NCI-H2171 treated with DMSO at 0.1 percent for 48 hours (cell line): Measurements from ENCODE around the gene NR2E3.

ENCODE experiments used
- DNase-seq: peaks from one replicate; lab custom pipeline; 2025; lab: John Stamatoyannopoulos, UW

Gene NR2E3

GRCh38 chr15:71791975-71792374 lies 18.4 kb upstream of the NR2E3 start:
- no peak for DNase-seq

DNA sequence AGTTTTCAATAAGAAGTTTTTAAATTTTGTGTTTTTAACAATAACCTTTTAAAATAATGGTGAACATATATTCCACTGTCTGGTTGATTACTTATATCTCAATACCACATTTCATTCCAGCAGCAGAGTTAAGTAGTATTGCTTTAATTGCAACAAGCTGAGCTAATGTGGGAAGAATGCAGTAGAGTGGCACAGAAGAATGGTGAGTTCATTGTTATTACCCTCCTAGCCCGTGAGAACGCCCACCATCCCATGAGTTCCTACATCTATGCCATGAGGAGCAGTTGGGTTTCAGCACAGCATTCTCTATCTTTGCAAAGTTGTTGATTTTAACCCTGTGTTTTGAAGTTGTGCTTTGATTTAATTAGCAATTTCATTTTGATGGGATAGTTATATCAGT lies 17.8 kb upstream of the NR2E3 start:
- DNase-seq = no peak

DNA sequence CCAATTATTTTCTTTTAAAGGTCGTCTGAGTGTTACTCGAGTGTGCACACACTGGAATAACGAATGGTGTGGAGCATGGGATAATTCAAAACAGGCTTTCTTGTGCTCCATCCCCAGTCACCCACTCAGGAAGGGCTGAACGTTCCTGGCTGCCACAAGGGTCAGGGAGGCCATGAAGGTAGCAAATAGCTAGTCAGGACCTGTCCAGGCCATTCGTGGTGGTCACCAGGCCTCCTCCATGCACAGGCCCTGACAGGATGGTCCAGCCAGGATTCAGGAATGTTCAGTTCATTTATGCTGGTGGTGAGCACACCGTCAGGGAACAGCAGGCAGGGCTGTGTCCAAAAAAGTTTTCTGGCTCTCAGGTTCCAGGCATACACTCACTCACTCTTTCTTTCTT lies 11.7 kb upstream of the NR2E3 start:
- no peak for DNase-seq

DNA sequence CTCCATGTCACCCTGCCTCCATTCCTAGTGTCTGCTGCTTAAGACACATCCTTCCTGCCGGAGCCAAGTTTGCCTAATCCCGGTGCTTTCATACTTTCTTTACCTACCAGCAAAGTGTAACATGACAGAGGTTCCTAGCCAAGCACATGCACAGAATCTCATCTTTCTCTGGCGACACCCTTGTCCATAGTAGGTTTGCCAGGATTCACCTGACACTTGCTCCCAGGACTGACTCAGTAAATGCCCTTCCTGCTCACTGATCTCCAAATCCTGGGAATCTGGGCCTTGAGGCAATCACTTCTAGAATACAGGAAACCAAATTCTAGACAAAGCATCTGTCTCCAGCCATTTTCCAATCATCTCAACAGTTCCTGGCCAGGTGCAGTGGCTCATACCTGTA lies 10.2 kb upstream of the NR2E3 start:
- no peak for DNase-seq

GRCh38 chr15:71800835-71801745 lies 9.3 kb upstream of the NR2E3 start:
- DNase-seq = peak; percentile 80

- no peak for DNase-seq
Observed at GRCh38 chr15:71801935-71802655, 8.3 kb upstream of the NR2E3 start.

DNA sequence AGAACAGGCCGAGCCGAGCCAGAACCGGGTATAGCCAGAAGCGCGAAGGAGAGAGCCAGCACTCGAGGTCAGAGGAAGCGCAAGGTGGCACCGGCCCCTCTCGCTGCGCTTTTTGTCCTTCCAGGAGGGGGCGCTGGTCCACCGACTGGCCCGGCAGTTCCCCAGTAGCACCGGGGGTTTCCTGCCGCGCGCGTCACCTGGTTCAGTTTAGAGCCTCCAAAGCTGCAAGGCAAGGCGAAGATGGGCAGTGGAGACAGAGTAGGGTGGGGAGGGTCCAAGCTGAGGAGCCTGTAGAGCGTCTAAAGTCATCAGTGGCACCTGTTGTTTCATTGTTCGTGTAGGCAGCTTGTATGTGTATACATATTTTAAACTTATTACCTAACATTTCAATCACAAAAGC lies 7.6 kb upstream of the NR2E3 start:
- DNase-seq = no peak

DNA sequence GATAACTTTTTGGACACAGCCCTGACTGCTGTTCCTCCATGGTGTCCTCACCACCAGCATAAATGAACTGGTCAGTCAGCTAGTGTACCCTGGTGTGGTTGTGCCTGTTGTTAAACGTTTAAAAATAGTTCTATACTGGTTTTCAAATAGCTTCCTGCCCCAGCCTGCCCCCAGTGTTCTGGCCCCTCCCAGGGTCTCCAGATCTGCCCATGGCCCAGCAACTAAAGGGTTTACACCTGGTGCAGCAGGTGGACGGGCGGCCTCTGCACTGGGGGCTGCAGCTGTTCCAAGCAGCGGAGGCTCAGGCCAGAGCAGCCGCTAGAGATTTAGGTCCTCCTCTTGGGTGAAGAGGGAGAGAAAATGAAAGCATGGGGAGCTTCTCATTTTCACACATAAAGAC lies 6.1 kb upstream of the NR2E3 start:
- peak; percentile 47 for DNase-seq

DNA sequence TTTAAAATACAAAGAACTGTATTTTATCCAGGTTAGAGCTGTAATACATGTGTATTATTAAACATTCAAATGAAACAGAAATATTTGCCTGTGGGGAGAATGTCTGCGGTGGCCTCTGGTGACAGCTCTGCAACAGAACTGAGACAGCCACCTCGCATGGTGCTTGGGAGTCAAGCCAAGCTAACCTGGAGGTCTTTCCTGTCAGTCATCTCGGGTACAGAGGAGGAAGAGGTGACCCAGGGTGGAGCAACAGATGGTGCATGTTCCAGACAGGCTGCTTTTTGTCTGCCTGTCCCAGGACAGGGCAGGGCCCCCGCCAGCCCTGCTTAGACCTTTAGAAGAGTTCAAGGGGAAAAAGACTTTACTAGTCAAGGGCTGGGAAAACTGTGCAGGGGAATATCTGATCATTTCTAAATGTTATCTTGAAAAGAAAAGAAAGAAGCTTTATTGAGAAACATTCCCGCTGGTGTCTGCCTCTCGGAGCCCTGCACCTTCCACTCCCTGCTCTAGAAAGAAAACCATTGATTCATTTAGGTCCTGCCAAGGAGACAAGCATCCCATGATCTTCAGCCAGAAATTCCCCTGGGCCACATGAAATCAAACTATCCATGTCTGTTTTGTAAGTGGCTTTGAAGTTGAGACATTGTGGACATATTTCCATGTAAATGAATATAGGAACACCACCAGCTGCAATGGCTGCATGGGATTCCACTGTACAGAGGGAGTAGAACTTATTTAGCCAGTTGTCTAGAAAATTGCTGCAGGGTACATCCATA lies 5.5 kb upstream of the NR2E3 start:
- peak; percentile 29 for DNase-seq

GRCh38 chr15:71806452-71806931 lies 3.9 kb upstream of the NR2E3 start:
- no peak for DNase-seq

GRCh38 chr15:71807125-71807629 lies 3.2 kb upstream of the NR2E3 start:
- peak; percentile 4 for DNase-seq

- DNase-seq = peak; percentile 11
Observed at GRCh38 chr15:71807691-71808091, 2.7 kb upstream of the NR2E3 start.

DNA sequence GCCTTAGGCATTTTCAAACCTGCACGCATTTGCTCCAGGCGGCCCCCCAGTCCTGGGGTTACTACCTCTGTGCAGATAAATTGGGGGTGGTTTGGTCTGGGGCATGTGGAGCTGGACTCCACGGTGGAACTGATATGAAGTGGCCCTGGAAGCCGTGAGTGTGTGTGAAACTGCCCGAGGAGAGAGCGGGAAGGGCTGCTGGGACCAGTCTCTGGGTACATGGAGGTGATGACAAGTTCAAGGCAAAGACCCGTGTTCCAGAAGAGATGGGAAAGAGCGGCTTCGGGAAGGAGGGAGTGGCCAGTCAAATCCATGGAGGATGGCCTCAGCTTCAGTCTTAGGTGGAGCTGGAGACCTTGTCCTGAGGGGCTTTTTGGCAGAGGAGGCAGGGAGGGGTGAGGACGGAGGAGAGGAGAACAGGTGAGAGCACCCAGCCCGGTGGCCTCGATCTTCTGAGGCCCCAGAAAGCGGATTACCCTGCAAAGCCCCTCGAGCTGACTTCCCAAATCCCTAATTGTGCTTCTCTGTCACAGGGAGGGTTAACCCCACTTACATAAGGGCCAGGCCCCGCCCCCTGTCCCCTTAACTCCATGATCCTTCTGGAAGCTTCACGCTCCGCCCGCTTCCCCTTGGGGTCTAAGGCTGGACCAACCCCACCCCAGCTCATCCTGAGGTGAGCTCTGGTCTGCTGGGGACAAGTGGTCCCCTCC lies 1.9 kb upstream of the NR2E3 start:
- DNase-seq = no peak

DNA sequence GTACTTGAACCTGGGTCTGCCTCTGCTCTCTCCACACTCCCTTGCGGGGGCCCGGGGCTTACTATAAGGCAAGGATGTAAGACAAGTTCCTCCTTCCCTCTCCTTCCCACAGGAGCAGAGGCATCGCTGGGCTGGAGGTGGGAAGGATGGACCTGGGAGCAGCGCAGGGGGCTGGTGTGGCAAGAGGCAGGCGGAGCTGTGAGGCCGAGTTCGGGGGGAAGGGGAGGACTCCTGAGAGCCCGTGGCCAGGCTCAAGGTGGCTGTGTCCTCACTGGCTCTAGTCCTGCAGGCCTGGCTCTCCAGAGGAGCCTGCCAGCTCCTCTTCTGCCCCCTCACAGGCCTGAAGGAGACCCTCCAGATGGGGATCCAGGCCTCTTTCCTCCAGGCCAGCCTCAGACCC lies 1.0 kb upstream of the NR2E3 start:
- DNase-seq = no peak

DNA sequence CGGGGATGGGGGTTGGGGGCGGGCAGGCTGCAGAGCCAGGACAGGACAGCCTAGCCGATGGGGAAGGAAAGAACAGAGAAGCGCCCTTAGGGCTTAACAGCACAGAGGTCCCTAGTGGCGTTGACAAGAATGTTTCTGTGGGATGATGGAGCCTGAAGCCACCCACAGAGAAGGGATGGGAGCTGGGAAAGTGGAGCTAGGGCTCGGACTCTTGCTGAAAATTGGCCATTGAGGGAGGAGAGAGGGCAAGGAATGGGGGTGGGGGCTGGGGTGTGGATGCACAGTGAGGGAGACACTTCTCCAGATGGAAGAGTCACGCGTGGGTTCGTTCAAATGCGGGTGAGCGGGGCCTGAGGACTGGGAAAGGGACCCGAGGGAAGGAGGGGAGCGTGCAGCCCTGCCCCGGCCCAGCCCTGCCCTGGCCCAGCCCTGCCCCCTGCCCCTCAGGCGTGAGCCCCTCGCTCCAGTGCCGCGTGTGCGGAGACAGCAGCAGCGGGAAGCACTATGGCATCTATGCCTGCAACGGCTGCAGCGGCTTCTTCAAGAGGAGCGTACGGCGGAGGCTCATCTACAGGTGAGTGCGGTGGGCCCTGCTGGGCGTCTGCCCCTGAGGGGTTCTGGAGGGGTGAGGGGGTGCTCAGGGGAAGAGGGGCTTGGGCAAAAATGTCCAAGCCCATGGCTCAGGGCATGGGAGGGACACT lies 832 bp downstream of the NR2E3 start:
- no peak for DNase-seq

DNA sequence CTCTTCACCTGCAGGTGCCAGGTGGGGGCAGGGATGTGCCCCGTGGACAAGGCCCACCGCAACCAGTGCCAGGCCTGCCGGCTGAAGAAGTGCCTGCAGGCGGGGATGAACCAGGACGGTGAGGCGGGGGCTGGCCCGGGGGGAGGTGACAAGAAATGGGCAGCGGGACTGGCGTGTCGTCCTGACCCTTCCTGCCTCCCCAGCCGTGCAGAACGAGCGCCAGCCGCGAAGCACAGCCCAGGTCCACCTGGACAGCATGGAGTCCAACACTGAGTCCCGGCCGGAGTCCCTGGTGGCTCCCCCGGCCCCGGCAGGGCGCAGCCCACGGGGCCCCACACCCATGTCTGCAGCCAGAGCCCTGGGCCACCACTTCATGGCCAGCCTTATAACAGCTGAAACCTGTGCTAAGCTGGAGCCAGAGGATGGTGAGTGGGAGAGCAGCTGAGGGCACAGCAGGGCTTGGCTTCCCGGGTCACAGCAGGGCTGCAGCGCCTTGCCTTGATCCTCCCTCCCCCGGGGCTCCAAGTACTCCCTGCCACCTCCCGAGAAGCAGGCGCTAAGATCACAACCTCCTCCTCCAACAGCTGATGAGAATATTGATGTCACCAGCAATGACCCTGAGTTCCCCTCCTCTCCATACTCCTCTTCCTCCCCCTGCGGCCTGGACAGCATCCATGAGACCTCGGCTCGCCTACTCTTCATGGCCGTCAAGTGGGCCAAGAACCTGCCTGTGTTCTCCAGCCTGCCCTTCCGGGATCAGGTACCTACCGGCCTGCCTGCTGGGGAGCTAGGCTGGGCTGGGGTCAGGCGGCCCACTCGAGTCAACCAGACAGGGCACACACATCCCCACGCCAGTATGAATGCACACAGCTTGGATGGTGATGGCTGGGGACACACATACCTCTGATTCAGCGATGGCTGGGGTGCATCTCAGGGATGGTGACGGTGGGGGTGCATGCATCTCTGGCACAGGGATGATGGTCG lies 1.7 kb downstream of the NR2E3 start:
- DNase-seq = no peak

GRCh38 chr15:71812966-71813722 lies 2.8 kb downstream of the NR2E3 start:
- DNase-seq = no peak

GRCh38 chr15:71813723-71814470 lies 3.5 kb downstream of the NR2E3 start:
- DNase-seq = no peak
